Activated effector memory CD4-positive, alpha-beta T cell treated with anti-CD3 and anti-CD28 coated beads, Interleukin-2, amount 50 U/mL, for 16 hours (primary cell): ENCODE results near the gene GGCX.
"Not testable (repeated sequence)": the region's sequence is repeated elsewhere in the genome, so short reads cannot be mapped to it uniquely, and the experiment has no call there.

Source experiments
- DNase-seq: peaks from one replicate; pipeline ENCODE4 v3.0.0-alpha.2; 2020

Gene GGCX

GRCh38 chr2:85593023-85593422 lies 31.7 kb upstream of the GGCX start:
- no peak for DNase-seq

DNA sequence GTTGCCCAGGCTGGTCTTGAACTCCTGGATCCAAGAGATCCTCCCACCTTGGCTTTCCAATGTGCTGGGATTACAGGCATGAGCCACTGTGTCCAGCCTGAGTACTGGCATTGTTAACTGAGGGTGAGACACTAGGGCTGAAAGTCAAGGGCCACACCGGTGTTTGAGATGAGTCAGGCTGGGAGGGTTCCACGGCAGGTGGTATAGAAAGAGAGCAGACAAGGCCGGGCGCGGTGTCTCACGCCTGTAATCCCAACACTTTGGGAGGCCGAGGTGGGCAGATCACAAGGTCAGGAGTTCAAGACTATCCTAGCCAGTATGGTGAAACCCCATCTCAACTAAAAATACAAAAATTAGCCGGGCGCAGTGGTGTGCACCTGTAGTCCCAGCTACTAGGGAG lies 31.0 kb upstream of the GGCX start:
- not testable (repeated sequence) for DNase-seq

DNA sequence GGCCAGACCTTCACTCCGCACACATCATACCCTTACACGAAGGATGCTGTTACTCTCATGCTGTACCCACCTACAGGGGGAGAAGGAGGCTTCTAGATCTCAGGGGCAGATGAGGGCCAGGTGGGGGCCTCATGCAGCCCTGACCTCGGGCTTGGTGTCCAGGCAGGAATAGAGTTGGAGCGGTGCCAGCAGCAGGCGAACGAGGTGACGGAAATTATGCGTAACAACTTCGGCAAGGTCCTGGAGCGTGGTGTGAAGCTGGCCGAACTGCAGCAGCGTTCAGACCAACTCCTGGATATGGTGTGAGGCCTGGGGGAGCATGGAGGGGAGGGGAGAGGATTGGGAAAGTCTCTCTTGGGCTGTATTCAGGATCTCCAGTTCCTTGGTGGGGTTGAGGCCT lies 30.3 kb upstream of the GGCX start:
- no peak for DNase-seq

- DNase-seq, result no peak
Observed at GRCh38 chr2:85590950-85591349, 29.7 kb upstream of the GGCX start.

GRCh38 chr2:85589982-85590791 lies 28.9 kb upstream of the GGCX start:
- DNase-seq, result no peak

DNA sequence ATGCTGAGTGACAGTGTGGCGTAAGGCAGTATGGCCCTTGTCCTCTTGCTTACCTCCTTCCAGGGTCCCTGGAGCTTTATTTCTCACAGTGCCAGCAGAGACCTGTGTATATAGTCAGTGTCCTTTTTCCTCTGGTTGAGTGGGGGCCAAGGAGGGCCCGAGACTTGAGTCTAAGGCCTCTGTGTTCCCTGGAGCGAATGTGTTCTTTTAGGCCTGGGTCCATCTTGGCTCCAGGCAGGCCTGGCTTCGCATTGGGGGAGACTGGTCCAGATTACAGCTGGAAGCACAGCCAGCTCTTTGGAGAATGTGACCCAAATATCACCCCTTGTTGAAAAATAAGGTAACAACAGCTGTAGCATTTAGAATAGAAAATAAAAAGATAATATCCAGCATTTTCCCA lies 27.9 kb upstream of the GGCX start:
- DNase-seq, result no peak

DNA sequence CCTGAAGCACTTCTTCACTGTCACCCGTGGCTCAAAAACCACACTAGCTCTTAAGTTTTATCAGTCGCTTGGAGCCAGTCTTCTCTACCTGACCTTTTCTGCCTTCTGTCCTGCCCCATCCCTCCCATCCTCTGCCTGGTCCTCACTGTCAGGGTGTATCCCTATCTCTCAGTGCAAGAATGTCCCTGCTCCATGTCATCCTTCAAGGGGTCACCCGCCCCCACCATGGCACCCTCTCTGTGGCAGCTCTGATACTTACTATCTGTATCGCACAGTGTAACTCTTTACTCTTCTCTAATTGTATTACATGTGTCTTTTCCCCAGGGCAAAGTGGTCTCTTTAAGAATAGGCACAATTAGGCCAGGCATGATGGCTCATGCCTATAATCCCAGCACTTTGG lies 27.4 kb upstream of the GGCX start:
- no peak for DNase-seq

GRCh38 chr2:85588236-85588635 lies 26.9 kb upstream of the GGCX start:
- no peak for DNase-seq

- no peak for DNase-seq
Observed at GRCh38 chr2:85585781-85586105, 24.4 kb upstream of the GGCX start.

DNA sequence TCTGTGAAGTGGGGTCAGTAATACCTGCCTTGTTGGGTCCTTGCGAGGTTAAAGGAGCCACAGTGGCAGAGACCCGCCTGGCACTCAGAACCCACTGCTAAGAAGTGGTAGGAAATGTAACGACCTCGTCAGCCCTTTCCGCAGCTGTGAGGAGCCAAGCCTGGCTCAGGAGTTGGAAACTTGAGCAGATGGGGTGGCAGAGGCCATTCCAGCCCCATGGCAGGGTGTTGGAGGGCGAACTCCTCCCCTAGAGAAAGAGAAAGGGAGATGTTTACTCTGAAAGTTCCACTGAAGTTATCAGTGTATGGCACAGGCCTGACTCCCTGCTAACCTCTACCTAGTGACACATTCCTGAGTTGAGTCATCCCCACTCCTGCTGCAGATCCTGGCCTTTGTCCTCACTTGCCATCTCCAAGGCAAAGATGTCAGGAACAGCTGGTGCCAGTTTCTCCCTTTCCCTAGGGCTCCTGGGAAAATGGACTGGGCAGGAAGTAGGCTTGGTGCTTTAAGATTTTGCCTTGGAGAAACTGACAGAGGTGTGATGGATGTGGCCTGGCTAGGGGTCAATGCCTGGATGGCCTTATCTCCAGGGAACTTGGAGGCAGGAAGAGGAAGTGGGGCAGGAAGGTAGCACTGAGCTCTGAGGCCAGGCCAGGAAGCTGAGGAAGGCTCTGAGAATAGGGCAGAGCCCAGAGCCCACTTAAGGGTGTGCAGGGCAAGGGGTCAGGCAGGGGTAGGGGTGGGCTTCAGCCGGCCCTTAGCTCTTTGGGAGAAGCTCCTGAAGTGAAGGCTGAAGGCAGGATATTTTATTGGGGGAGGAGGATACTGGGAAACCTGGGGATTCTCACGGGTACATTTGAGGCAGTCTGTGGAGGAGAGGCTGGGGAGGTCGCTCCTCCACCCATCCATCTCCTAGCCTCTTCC lies 23.8 kb upstream of the GGCX start:
- DNase-seq, result no peak

DNA sequence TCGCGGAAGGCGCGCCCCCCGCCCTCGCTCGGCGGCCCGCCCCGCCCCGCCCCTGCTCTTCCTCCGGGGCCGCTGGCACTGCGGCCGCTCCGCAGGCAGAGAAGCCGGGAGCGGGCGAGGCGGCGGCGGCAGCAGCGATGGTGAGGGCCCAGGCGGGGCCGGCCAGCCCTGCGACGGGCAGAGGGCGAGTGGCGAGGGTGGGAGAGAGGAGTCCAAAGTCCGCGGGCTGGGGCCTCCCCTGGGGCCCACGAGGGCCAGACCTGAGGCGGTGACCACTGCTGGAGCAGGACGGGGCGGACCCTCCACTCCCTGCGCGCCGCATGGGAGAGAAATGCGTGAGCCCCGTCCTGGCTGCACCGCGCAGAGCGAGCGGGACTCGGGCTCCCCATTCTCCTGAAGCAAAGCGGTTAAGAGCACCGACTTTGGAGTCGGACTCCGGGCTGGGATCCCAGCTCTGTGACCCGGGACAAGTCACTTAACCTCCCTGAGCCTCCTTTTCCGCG lies 23.1 kb upstream of the GGCX start, which contains the start of gene VAMP5:
Gene VAMP5 (plus strand): TSS at position 78 of the 503 bp plus-strand sequence. CDS start 60 bp downstream, at position 138.
- peak; percentile 76 for DNase-seq

- no peak for DNase-seq
Observed at GRCh38 chr2:85583667-85584353, 22.5 kb upstream of the GGCX start.

- DNase-seq, result no peak
Observed at GRCh38 chr2:85582492-85582891, 21.2 kb upstream of the GGCX start.

DNA sequence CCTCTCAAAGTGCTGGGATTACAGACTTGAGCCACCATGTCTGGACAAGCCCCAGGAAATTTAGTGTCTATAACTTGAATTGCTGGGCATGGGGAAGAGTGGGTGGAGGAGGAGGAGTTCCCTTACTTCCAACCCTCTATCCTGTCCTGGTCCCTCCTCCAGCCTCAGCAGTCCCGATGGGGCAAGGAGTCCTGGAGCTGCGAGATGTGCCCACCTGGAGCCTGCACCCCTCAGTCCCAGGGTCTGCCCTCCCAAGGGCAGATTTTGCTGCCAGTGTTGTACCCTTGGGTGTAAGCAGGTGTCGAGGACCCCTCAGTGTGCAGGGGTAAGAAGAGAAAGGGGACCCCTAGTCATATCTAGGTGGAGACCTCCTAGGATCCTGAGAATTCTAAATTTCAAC lies 18.9 kb upstream of the GGCX start:
- DNase-seq, result no peak

DNA sequence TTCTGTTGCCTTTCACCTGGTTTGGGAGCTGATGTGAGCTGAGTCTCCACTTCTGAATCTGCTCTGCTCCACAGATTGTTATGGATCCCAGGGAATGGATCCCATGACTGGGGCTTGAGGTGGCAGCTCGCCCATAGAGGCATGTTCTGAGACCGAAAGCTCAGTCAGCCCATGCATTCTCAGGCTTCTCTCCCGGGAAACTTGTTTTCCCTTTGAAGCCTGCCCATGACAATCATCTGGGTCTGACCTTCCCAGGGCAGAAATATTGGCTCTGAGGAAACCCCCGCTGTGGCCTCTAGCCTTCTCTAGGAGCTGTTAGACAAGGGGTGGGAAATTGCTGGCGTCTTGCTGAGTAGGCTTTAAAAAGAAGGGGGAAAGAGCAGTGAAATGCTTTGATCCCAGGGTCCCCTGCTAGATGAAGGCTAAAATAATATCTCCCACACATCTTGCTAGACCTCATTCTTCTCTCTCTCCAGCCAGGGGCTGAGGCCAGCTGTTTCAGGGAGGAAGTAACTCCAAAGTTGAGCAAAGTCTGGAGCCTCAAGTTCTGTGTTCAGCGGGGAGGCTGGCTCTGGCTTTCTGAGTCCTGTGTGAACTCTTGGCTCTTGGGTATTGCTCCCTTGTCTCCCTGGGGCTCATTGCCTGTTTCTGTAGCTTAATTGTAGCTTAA lies 18.1 kb upstream of the GGCX start:
- DNase-seq, result no peak

DNA sequence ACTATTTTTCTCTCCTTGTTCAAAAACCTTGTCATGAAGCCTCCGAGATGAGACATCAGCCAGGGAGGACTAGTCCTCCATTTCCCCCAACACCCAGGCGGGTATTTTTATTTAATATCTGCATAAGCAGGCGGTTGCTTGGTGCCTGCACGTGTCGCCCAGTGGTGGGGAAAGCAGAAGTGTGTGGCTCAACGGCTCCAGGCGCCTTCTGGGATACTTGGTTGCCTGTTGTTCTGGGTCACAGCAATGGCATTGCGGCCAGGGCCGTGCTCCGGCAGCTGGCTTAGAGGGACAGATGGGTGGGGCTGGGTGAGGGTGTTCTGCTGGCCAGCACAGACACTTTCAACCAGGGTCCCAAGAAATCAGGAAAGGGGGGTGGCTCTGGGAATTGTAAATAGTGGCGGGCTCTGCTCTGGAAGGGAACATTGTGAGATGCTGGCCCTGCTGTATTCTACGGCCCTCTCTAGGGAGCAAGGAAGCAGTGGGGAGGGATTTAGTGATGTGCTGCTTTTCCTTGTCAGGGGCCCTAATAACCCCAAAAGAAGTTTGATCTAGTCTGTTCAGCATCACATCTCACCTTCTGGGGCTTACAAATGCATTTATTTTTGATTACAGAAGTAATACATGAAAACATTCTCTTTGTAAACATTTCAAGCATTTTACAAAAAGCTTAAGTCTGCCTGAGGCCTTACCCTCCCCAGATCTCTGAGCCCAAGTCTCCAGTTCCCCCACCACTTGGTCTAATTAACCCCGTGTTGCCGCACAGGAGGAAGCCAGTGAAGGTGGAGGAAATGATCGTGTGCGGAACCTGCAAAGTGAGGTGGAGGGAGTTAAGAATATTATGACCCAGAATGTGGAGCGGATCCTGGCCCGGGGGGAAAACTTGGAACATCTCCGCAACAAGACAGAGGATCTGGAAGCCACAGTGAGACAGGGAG lies 17.2 kb upstream of the GGCX start:
- no peak for DNase-seq

DNA sequence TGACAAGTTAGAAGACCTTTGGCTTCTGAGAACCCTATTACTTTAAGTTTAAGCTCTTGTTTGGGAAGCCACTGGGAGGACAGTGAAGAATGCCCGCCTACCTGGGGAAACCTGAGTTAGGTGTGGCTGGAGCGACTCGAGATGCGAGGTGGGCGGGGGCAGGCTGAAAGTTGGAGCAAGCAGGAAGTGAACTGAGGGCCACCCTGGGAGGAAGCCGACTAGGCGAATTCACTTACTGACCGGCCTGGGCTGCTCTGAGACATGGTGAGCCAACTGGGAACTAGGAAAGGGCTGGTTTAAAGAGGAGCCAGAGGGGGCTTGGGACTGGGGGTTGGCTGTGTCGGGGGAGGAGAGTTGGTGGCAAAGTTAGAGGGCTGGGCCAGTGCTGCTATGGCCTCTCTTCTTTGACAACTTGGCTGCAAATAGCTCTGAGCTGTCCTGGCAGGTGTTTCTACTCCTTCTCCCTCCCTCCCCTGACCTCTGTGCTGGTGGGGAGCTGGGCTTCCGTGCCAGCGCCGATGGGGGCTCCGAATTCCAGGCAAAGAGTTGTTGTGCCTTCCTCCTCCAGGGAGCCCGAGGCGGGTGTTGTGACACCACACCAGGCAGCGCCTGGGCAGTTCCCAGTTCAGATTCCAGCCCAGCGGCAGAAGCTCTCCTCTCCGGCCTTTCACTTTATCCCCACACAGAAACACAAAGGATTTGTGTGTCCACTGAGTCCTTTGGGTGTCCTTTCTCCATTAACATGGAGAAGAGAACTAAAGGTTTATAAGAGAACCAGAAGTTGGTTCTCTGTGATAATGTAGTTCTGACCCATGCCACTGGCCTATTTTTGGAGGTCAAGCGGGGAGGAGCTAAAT lies 16.3 kb upstream of the GGCX start, which contains the start of gene VAMP8:
Gene VAMP8 (plus strand): TSS at position 201 of the 857 bp plus-strand sequence. CDS start 61 bp downstream, at position 262.
- peak; percentile 88 for DNase-seq

- no peak for DNase-seq
Observed at GRCh38 chr2:85577063-85577385, 15.7 kb upstream of the GGCX start.

GRCh38 chr2:85575739-85576138 lies 14.4 kb upstream of the GGCX start:
- DNase-seq, result no peak

DNA sequence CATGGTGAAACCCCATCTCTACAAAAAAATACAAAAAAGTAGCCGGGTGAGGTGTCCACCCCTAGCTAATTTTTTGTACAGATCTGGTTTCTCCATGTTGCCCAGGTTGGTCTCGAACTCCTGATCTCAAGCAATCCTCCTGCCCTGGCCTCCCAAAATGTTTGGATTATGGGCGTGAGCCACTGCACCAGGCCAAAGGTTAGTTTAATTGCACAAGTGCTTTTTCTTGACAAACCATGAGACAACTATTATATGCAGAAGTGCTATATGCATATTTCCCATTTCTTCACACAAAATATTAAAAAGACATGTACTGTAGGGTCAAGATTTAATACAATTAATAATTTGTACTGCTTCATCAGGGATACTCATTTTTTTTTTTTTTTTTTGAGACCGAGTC lies 5.0 kb upstream of the GGCX start:
- DNase-seq, result no peak
